Pancreas (tissue), 10 donors: ENCODE data around the gene KCNK5. TPM values are rescaled to one million over a fixed set of nuclear protein-coding genes. Genes with fewer than 3 reads are reported as not detected.

Source experiments
- ATAC-seq, 4 donors: fragments of 200-7000 bp; cut with Tn5 transposase; one replicate each; pipeline versions ENCODE4 v1.8.0 to v1.9.1; 2020; ENCODE audit warnings: mild to moderate bottlenecking in 4 of 4, moderate library complexity in 4 of 4
- DNase-seq, 6 donors: peaks; one replicate each; pipeline ENCODE4 v3.0.0-alpha.2; 2020
- FAIRE-seq: peaks from 2 replicates; lab custom pipeline; 2012; peaks lifted over from hg19 to GRCh38; lab: Jason Lieb, UNC
- H3K27ac ChIP-seq, 4 donors: fragments of 200-600 bp; sonication (generic); 1 replicate in 3 of 4; 2 replicates in 1 of 4; pipeline versions ENCODE4 v1.5.0 to v1.8.0; 2020
- H3K27me3 ChIP-seq, 4 donors: fragments of 200-600 bp; one replicate each; pipeline ENCODE4 v1.8.0; 2021
- H3K36me3 ChIP-seq, 3 donors: fragments of 200-600 bp; sonication (generic) in 1 of 3; one replicate each; pipeline versions ENCODE4 v1.5.0 to v1.8.0; 2020 to 2021
- H3K4me1 ChIP-seq, 3 donors: fragments of 200-600 bp; one replicate each; pipeline ENCODE4 v1.8.0; 2021
- H3K4me3 ChIP-seq, 4 donors: fragments of 200-600 bp; sonication (generic) in 2 of 4; one replicate each; pipeline versions ENCODE4 v1.5.0 to v1.8.0; 2020 to 2021
- H3K9me3 ChIP-seq, 4 donors: fragments of 200-600 bp; one replicate each; pipeline ENCODE4 v1.8.0; 2021
- CTCF ChIP-seq, 4 donors: fragments of 200-600 bp; sonication (generic) in 3 of 4; IDR thresholded peaks; one replicate each; pipeline versions ENCODE4 v1.5.0 to v1.8.0; 2021; ENCODE audit warnings: antibody characterized with exemption in 4 of 4
- WGBS, 2 donors: extraction: QIAGEN DNeasy Blood & Tissue Kit; methylation state at CpG; one replicate each; pipeline ENCODE4 v1.1.7; 2013; 5-methylcytosine and 5-hydroxymethylcytosine counted together
- intact Hi-C, 3 donors: fragments of 100-400 bp; cut with DNase I; formaldehyde crosslinking; loops; one replicate each; pipeline versions ENCODE4 v1.11.1 to v1.14.2; 2022
- polyA plus RNA-seq, 2 donors: library from polyadenylated mRNA; stranded (reverse); fragments of 200-250 nt; gene quantifications; one replicate each; pipeline ENCODE4 v1.2.3, GENCODE V29; 2013
- total RNA-seq, 6 donors: library from RNA; stranded (reverse); fragmentation: NEBNext Ultra II Directional in 4 of 6; extraction: Animal tissue kit (Norgen Biotek cat#: 25700) in 4 of 6; gene quantifications; one replicate each; pipeline versions ENCODE4 v1.2.1 to v1.2.4, GENCODE V29; 2021 to 2023
- donor health status: healthy with polysubstance abuse.
- donor health status: DM: no; HTN: no; CAD: no; lungs with moderate emphysema.
- donor health status: DM: no; HTN: no; CAD: no.
- donor health status: control.
- donor health status: control.
- donor health status: Bipolar disorder and iron deficiency.
- donor health status: DM: yes; HTN: yes; CAD: no.
- donor health status: DM: no; HTN: no; CAD: no.
- donor health status: DM: no; HTN: no; CAD: no.
- donor health status: DM: yes; HTN: yes; CAD: no.

Gene KCNK5
- total and polyA plus RNA-seq, 8 donors = 10.8 to 32.4 (median 19.8) TPM

- TF ChIP-seq CTCF (IDR thresholded peaks at IDR 0.05) = no peak
- intact Hi-C loops = no loop called here
- DNase-seq (no peak), FAIRE-seq (no peak), ATAC-seq (no peak)
- H3K4me1 ChIP-seq = no peaks in the 10 kb centered on the region
- H3K27me3 ChIP-seq = no peaks in the 10 kb centered on the region
- H3K9me3 ChIP-seq = no peaks in the 10 kb centered on the region
- H3K36me3 ChIP-seq = no peaks in the 10 kb centered on the region
- no peak overlapping the region for H3K4me3 ChIP-seq
- no peak overlapping the region for H3K27ac ChIP-seq
- 86 to 97% methylated on average over 1 of the region's 1 CpG for WGBS, 2 donors
Observed at GRCh38 chr6:39249278-39249677, 20.0 kb upstream of the KCNK5 start.

- intact Hi-C loops = no loop called here
- Histone ChIP-seq H3K4me1 (no peaks in the 10 kb centered on the region), H3K4me3 (no peak overlapping the region), H3K27me3 (no peaks in the 10 kb centered on the region), H3K9me3 (no peaks in the 10 kb centered on the region), H3K27ac (no peak overlapping the region), H3K36me3 (no peaks in the 10 kb centered on the region)
- WGBS, 2 donors = 90 to 92% methylated on average over 5 of the region's 5 CpGs
- DNase-seq (no peak), ATAC-seq (no peak), FAIRE-seq (no peak)
- no peak for TF ChIP-seq CTCF (IDR thresholded peaks at IDR 0.05)
Observed at GRCh38 chr6:39247667-39248194, 18.5 kb upstream of the KCNK5 start.

- H3K27ac ChIP-seq = no peak overlapping the region
- DNase-seq (no peak), FAIRE-seq (no peak), ATAC-seq (peak in 1 of 4 donors; percentile 46)
- no peaks in the 10 kb centered on the region for H3K9me3 ChIP-seq
- TF ChIP-seq CTCF (IDR thresholded peaks at IDR 0.05) = no peak
- intact Hi-C loops = no loop called here
- no peaks in the 10 kb centered on the region for H3K36me3 ChIP-seq
- WGBS, 2 donors = 90 to 94% methylated on average over 9 of the region's 9 CpGs
- no peaks in the 10 kb centered on the region for H3K27me3 ChIP-seq
- H3K4me3 ChIP-seq = no peak overlapping the region
- no peaks in the 10 kb centered on the region for H3K4me1 ChIP-seq
Observed at GRCh38 chr6:39243809-39244208, 14.5 kb upstream of the KCNK5 start.

GRCh38 chr6:39240155-39240757, 11.0 kb upstream of the KCNK5 start:
- Histone ChIP-seq H3K27ac (no peak overlapping the region), H3K4me1 (no peaks in the 10 kb centered on the region), H3K4me3 (no peak overlapping the region), H3K27me3 (no peaks in the 10 kb centered on the region), H3K9me3 (no peaks in the 10 kb centered on the region), H3K36me3 (no peaks in the 10 kb centered on the region)
- ATAC-seq (no peak), DNase-seq (no peak), FAIRE-seq (no peak)
- TF ChIP-seq CTCF (IDR thresholded peaks at IDR 0.05) = no peak
- WGBS, 2 donors = 81 to 91% methylated on average over 3 of the region's 3 CpGs
- intact Hi-C loops = no loop called here

- H3K4me3 ChIP-seq = no peak overlapping the region
- H3K9me3 ChIP-seq = no peaks in the 10 kb centered on the region
- H3K27me3 ChIP-seq = no peaks in the 10 kb centered on the region
- H3K36me3 ChIP-seq = no peaks in the 10 kb centered on the region
- no peak for DNase-seq
- no peak for FAIRE-seq
- no peak overlapping the region for H3K27ac ChIP-seq
- ATAC-seq = no peak
- intact Hi-C loops = no loop called here
- no peak for TF ChIP-seq CTCF (IDR thresholded peaks at IDR 0.05)
- 65 to 84% methylated on average over 6 to 7 of the region's 7 CpGs for WGBS, 2 donors
- H3K4me1 ChIP-seq = no peaks in the 10 kb centered on the region
Observed at GRCh38 chr6:39239527-39240154, 10.4 kb upstream of the KCNK5 start.
